Endothelial cell of umbilical vein (primary cell): ENCODE data around the gene PLXNB1. TPM values are rescaled to one million over a fixed set of nuclear protein-coding genes. Genes with fewer than 3 reads are reported as not detected.

Experiments
- BruUV-seq: library from RNA; stranded (reverse); fragments of 400-500 nt; replicated peaks from 2 replicates; lab custom pipeline; 2021; lab: Mats Ljungman, UMichigan
- CTCF ChIA-PET: fragments of 300-600, 350-600 bp; sonication (Branson Sonifier 250); formaldehyde crosslinking; loops from one replicate; lab custom pipeline; 2021; ENCODE audit warnings: antibody characterized with exemption, inconsistent platforms; lab: Charles Lee
- POLR2A ChIA-PET: fragments of 300-600, 350-600 bp; sonication (Branson Sonifier 250); formaldehyde crosslinking; loops from one replicate; lab custom pipeline; 2021; ENCODE audit warnings: antibody characterized with exemption, inconsistent platforms; lab: Charles Lee
- DNase-seq: peaks from one replicate; pipeline ENCODE4 v3.0.0-alpha.2; 2011; ENCODE audit warnings: low read depth, low spot score
- FAIRE-seq: peaks from 2 replicates; lab custom pipeline; 2011; peaks lifted over from hg19 to GRCh38; lab: Jason Lieb, UNC
- H2AFZ ChIP-seq: 2 replicates; pipeline ENCODE4 v1.6.0; 2012; ENCODE audit warnings: low read depth, low read length, control low read depth, inconsistent platforms
- H3K27ac ChIP-seq: 2 replicates; pipeline ENCODE4 v1.5.1; 2011; ENCODE audit warnings: low read depth, mild to moderate bottlenecking, control low read depth, low read length, moderate library complexity; ENCODE audit not compliant: insufficient read depth
- H3K27me3 ChIP-seq, 2 experiments: 2 replicates each; pipeline versions ENCODE4 v1.6.0 to v1.6.1; 2011; ENCODE audit warnings: low read length in 2 of 2, mixed read lengths in 1 of 2; ENCODE audit not compliant: control insufficient read depth in 2 of 2, insufficient read depth in 2 of 2
- H3K36me3 ChIP-seq, 2 experiments: 2 replicates in 1 of 2; 3 replicates in 1 of 2; pipeline ENCODE4 v1.5.1; 2011; ENCODE audit warnings: low read length in 2 of 2, mild to moderate bottlenecking in 1 of 2, moderate library complexity in 1 of 2; ENCODE audit not compliant: control insufficient read depth in 2 of 2, insufficient read depth in 2 of 2; ENCODE audit errors: extremely low read depth in 1 of 2
- H3K4me1 ChIP-seq: 3 replicates; pipeline ENCODE4 v1.5.1; 2011; ENCODE audit warnings: mild to moderate bottlenecking, low read length; ENCODE audit not compliant: control insufficient read depth, insufficient read depth; ENCODE audit errors: extremely low read depth
- H3K4me2 ChIP-seq: 2 replicates; pipeline ENCODE4 v1.6.1; 2011; ENCODE audit warnings: low read length, control low read depth, mixed read lengths; ENCODE audit not compliant: insufficient read depth
- H3K4me3 ChIP-seq, 3 experiments: fragments of 200-600 bp in 1 of 3; sonication (generic), shearing (Covaris generic) in 1 of 3; replicated peaks in 1 of 3; 2 replicates each; pipeline ENCODE4 v1.5.1; 2011 to 2016; ENCODE audit warnings: control low read depth in 3 of 3, low read length in 3 of 3, mild to moderate bottlenecking in 2 of 3, inconsistent platforms in 1 of 3, low read depth in 1 of 3, moderate library complexity in 1 of 3; ENCODE audit not compliant: insufficient read depth in 1 of 3
- H3K79me2 ChIP-seq: 2 replicates; pipeline ENCODE4 v1.6.0; 2012; ENCODE audit warnings: low read length, inconsistent platforms; ENCODE audit not compliant: control insufficient read depth, insufficient read depth
- H3K9ac ChIP-seq: replicated peaks from 2 replicates; pipeline ENCODE3; 2011; ENCODE audit warnings: low read length, control low read depth; ENCODE audit not compliant: insufficient read depth; ENCODE audit errors: extremely low read depth
- H3K9me1 ChIP-seq: replicated peaks from 3 replicates; pipeline ENCODE4 v1.6.0; 2011; ENCODE audit warnings: mild to moderate bottlenecking, low read length; ENCODE audit not compliant: control insufficient read depth, insufficient read depth; ENCODE audit errors: extremely low read depth
- H3K9me3 ChIP-seq: replicated peaks from 2 replicates; pipeline ENCODE4 v1.5.1; 2012; ENCODE audit warnings: low read length, inconsistent platforms; ENCODE audit not compliant: control insufficient read depth, insufficient read depth
- H4K20me1 ChIP-seq: replicated peaks from 2 replicates; pipeline ENCODE3; 2011; ENCODE audit warnings: mild to moderate bottlenecking, low read length; ENCODE audit not compliant: control insufficient read depth, insufficient read depth; ENCODE audit errors: extremely low read depth
- EZH2 ChIP-seq: IDR thresholded peaks from 2 replicates; pipeline ENCODE4 v1.6.1; 2012; ENCODE audit warnings: borderline replicate concordance, low read depth, mild to moderate bottlenecking, moderate library complexity, low read length, inconsistent platforms; ENCODE audit not compliant: severe bottlenecking
- FOS ChIP-seq: IDR thresholded peaks from 2 replicates; pipeline ENCODE4 v1.6.1; 2011; ENCODE audit warnings: mild to moderate bottlenecking, low read length, moderate library complexity, borderline replicate concordance; ENCODE audit not compliant: insufficient read depth
- GATA2 ChIP-seq: IDR thresholded peaks from 2 replicates; pipeline ENCODE4 v1.7.0; 2011; ENCODE audit warnings: low read depth, mild to moderate bottlenecking, moderate library complexity, mixed read lengths, low read length; ENCODE audit not compliant: insufficient read length, insufficient read depth
- JUN ChIP-seq: IDR thresholded peaks from 2 replicates; pipeline ENCODE4 v1.6.1; 2011; ENCODE audit warnings: borderline replicate concordance, low read depth; ENCODE audit not compliant: insufficient read length, insufficient read depth
- MAX ChIP-seq: IDR thresholded peaks from 2 replicates; pipeline ENCODE4 v1.6.1; 2011; ENCODE audit not compliant: insufficient read depth, insufficient read length
- MYC ChIP-seq: IDR thresholded peaks from one replicate; pipeline ENCODE4 v1.6.1; 2011; ENCODE audit warnings: mild to moderate bottlenecking, low read depth, low read length
- POLR2A ChIP-seq: IDR thresholded peaks from 2 replicates; pipeline ENCODE4 v1.6.1; 2012; ENCODE audit warnings: low read depth, mild to moderate bottlenecking, control low read depth, low read length
- POLR2AphosphoS5 ChIP-seq: IDR thresholded peaks from 2 replicates; pipeline ENCODE4 v1.6.1; 2012; ENCODE audit warnings: low read depth, mild to moderate bottlenecking, control low read depth, low read length, moderate library complexity; ENCODE audit not compliant: insufficient read depth
- dilution Hi-C: fragments of 300-500 bp; cut with MboI; formaldehyde crosslinking; loops from one replicate; pipeline ENCODE4 v1.15.0; 2019; ENCODE audit warnings: low sequenced_read_pairs; ENCODE audit not compliant: extremely low pct_ligation_motif_present
- intact Hi-C: fragments of 100-400 bp; cut with micrococcal nuclease; formaldehyde crosslinking; loops from one replicate; pipeline ENCODE4 v1.10.0; 2022
- polyA plus RNA-seq, 4 experiments: library from polyadenylated mRNA; depleted of rRNA in 3 of 4; stranded (reverse) in 3 of 4; unstranded in 1 of 4; fragments of >200 nt; gene quantifications; 2 replicates each; pipeline versions ENCODE4 v1.2.1 to v1.2.3, GENCODE V29; 2011 to 2012; ENCODE audit warnings: missing spikeins in 1 of 4
- total RNA-seq: library from RNA; stranded (reverse); gene quantifications from 2 replicates; pipeline ENCODE4 v1.2.3, GENCODE V29; 2021
- TF ChIP-seq, protein P1 (sequence below), 2 donors: IDR thresholded peaks; 1 replicate in 1 of 2; 2 replicates in 1 of 2; pipeline ENCODE4 v1.5.1; 2011; ENCODE audit warnings: low read length in 2 of 2, mild to moderate bottlenecking in 2 of 2, moderate library complexity in 2 of 2, control low read depth in 1 of 2, inconsistent platforms in 1 of 2, low read depth in 1 of 2; ENCODE audit not compliant: insufficient read depth in 1 of 2; ENCODE audit errors: extremely low read depth in 1 of 2

PLXNB1 gene
- total and polyA plus RNA-seq, 2 donors (not counting 3 experiments of a cell fraction or from before 2014, with no cell fraction given): 43.1 to 45.2 TPM

- no peaks in the 10 kb centered on the region for H4K20me1 ChIP-seq
- FAIRE-seq (no peak), DNase-seq (no peak)
- H3K36me3 ChIP-seq: peaks cover 0 to 36% of the 10 kb centered on the region in 2 experiments
- H3K9me3 ChIP-seq: no peaks in the 10 kb centered on the region
- no peak for TF ChIP-seq POLR2A
- no peak for TF ChIP-seq FOS
- TF ChIP-seq POLR2AphosphoS5: no peak
- TF ChIP-seq GATA2: no peak
- TF ChIP-seq MYC: no peak
- POLR2A ChIA-PET: no interaction called here
- no peak overlapping the region for H3K4me2 ChIP-seq
- H3K79me2 ChIP-seq: no peaks in the 10 kb centered on the region
- no peak overlapping the region for H3K4me3 ChIP-seq
- no peaks in the 10 kb centered on the region for H3K4me1 ChIP-seq
- no peaks in the 10 kb centered on the region for H3K27me3 ChIP-seq
- CTCF ChIA-PET: interaction anchor here (1.4 to 4.3 kb wide), 2 partner anchors 12 to 23 kb away, joined by 8 to 12 read pairs; no protein-coding TSS in a partner anchor
- no TSS peak for BruUV-seq
- dilution Hi-C loops: no loop called here
- no peak overlapping the region for H3K27ac ChIP-seq
- intact Hi-C loops: no loop called here
- H3K9me1 ChIP-seq: no peaks in the 10 kb centered on the region
- H2AFZ ChIP-seq: no peak overlapping the region
- H3K9ac ChIP-seq: no peak overlapping the region
Measured at GRCh38 chr3:48413086-48413485, 16.8 kb downstream of the PLXNB1 start.

- no peaks in the 10 kb centered on the region for H3K9me3 ChIP-seq
- no peaks in the 10 kb centered on the region for H4K20me1 ChIP-seq
- CTCF ChIA-PET: interaction anchor here (1.4 to 4.3 kb wide), 3 partner anchors 12 to 24 kb away, joined by 8 to 13 read pairs (median 12); no protein-coding TSS in a partner anchor
- DNase-seq (no peak), FAIRE-seq (no peak)
- H3K4me2 ChIP-seq: no peak overlapping the region
- dilution Hi-C loops: no loop called here
- no peaks in the 10 kb centered on the region for H3K27me3 ChIP-seq
- no peak for TF ChIP-seq EZH2
- no peak for TF ChIP-seq JUN
- TF ChIP-seq, protein P1, sequence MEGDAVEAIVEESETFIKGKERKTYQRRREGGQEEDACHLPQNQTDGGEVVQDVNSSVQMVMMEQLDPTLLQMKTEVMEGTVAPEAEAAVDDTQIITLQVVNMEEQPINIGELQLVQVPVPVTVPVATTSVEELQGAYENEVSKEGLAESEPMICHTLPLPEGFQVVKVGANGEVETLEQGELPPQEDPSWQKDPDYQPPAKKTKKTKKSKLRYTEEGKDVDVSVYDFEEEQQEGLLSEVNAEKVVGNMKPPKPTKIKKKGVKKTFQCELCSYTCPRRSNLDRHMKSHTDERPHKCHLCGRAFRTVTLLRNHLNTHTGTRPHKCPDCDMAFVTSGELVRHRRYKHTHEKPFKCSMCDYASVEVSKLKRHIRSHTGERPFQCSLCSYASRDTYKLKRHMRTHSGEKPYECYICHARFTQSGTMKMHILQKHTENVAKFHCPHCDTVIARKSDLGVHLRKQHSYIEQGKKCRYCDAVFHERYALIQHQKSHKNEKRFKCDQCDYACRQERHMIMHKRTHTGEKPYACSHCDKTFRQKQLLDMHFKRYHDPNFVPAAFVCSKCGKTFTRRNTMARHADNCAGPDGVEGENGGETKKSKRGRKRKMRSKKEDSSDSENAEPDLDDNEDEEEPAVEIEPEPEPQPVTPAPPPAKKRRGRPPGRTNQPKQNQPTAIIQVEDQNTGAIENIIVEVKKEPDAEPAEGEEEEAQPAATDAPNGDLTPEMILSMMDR (IDR thresholded peaks at IDR 0.05; ENCODE audit: extremely low read depth in 1 of 2, insufficient read depth in 1 of 2, low read depth in 1 of 2, low read length in 2 of 2): no peak
- no peak for TF ChIP-seq GATA2
- TF ChIP-seq MYC: no peak
- no peak for TF ChIP-seq MAX
- no peak for TF ChIP-seq POLR2A
- TF ChIP-seq POLR2AphosphoS5: no peak
- TF ChIP-seq FOS: no peak
- H3K9ac ChIP-seq: no peak overlapping the region
- no peaks in the 10 kb centered on the region for H3K4me1 ChIP-seq
- H3K27ac ChIP-seq: no peak overlapping the region
- H2AFZ ChIP-seq: no peak overlapping the region
- POLR2A ChIA-PET: no interaction called here
- no peaks in the 10 kb centered on the region for H3K9me1 ChIP-seq
- BruUV-seq: TSS peak; percentile 17
- intact Hi-C loops: no loop called here
- H3K36me3 ChIP-seq: peaks cover 0 to 36% of the 10 kb centered on the region in 2 experiments
- no peak overlapping the region for H3K4me3 ChIP-seq
- H3K79me2 ChIP-seq: no peaks in the 10 kb centered on the region
Measured at GRCh38 chr3:48412375-48413001, 17.4 kb downstream of the PLXNB1 start.
